RWPE1 (cell line): ENCODE data around the gene REPIN1.

ENCODE experiments used
- CTCF ChIA-PET: fragments of 350-600 bp; sonication (Branson Sonifier 250); formaldehyde crosslinking; extraction: SDS; loops from one replicate; lab custom pipeline; 2021; lab: Yijun Ruan, JAX
- POLR2A ChIA-PET: fragments of 400-600 bp; formaldehyde crosslinking; extraction: SDS; loops from one replicate; lab custom pipeline; 2020; ENCODE audit warnings: antibody characterized with exemption; ENCODE audit not compliant: low non-redundant PET; lab: Yijun Ruan, JAX
- DNase-seq: peaks from one replicate; pipeline ENCODE4 v3.0.0; 2012; ENCODE audit warnings: low spot score
- H3K27ac ChIP-seq: fragments of 450-650 bp; 2 replicates; pipeline ENCODE4 v1.5.1; 2017
- TF ChIP-seq, protein P1 (sequence below): fragments of 450-650 bp; conservative IDR thresholded peaks from 2 replicates; pipeline ENCODE4 v1.5.1; 2017; ENCODE audit warnings: low read depth, mild to moderate bottlenecking

REPIN1 gene

DNA sequence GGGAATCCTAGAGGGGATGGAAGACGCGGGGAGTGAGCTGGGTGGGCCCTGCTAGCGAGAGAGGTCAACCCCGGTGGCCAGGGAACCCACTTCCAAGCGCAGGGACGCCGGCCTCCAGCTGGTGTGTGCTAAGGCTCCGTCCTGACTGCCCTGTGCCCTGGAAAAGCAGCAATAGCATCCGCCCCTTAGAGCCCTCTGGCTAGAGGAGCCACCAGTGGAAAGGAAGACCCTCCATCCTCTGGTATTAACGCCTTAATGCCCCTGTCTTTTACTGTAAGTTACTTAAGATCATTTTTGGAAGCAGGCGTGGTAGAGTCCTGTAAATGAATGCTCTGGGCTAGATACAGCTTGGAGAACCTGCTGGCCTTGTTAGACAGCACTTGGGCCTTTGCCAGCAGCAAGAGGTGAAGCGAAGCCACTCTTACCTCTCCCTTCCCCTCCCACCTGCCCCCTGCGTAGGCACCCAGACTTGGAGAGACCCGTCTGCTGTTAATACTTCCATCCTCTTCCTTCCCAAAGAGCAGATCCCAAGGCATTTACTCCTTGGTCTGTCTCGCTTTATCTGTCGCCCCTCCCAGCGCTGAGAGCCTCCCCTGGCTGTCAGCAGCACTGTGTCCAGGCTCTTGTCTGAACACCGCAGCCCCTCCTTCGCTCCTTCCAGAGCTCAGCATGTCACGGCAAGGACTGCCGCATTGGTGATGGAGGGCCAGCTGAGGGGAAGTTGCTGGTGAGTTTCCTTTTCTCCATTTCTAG lies 4.6 kb downstream of the REPIN1 start:
- H3K27ac ChIP-seq, result no peak overlapping the region; the same call in 1 of the 2 replicates
- CTCF ChIA-PET, result no interaction called here
- TF ChIP-seq, protein P1, sequence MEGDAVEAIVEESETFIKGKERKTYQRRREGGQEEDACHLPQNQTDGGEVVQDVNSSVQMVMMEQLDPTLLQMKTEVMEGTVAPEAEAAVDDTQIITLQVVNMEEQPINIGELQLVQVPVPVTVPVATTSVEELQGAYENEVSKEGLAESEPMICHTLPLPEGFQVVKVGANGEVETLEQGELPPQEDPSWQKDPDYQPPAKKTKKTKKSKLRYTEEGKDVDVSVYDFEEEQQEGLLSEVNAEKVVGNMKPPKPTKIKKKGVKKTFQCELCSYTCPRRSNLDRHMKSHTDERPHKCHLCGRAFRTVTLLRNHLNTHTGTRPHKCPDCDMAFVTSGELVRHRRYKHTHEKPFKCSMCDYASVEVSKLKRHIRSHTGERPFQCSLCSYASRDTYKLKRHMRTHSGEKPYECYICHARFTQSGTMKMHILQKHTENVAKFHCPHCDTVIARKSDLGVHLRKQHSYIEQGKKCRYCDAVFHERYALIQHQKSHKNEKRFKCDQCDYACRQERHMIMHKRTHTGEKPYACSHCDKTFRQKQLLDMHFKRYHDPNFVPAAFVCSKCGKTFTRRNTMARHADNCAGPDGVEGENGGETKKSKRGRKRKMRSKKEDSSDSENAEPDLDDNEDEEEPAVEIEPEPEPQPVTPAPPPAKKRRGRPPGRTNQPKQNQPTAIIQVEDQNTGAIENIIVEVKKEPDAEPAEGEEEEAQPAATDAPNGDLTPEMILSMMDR, result no peak
- no peak for DNase-seq
- POLR2A ChIA-PET, result no interaction called here

DNA sequence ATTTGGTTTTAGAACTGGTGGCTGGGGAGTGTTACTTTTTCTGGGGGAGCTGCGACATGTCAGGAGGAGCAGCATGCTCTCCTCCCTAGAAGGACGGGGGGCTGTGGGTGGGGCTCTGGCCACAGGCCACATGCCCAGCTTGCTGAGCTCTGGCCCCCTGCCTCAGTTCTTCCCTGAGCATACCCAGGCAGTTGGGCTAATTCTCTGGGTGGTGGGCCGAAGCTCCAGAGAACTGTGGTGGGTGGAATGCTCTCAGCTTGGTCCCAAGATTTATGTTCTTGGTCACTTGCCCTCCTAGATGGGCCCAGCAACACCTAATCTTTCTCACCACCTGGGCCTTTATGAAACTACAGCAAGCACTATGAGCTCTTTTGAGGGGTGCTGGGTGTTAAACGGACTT lies 5.4 kb downstream of the REPIN1 start:
- TF ChIP-seq, protein P1, result no peak
- POLR2A ChIA-PET, result no interaction called here
- no peak for DNase-seq
- CTCF ChIA-PET, result interaction anchor here (0.8 kb wide), 1 partner anchor 18 kb away, joined by 4 read pairs; no protein-coding TSS in a partner anchor
- peak overlapping the region; percentile 8; the same call in 1 of the 2 replicates for H3K27ac ChIP-seq

DNA sequence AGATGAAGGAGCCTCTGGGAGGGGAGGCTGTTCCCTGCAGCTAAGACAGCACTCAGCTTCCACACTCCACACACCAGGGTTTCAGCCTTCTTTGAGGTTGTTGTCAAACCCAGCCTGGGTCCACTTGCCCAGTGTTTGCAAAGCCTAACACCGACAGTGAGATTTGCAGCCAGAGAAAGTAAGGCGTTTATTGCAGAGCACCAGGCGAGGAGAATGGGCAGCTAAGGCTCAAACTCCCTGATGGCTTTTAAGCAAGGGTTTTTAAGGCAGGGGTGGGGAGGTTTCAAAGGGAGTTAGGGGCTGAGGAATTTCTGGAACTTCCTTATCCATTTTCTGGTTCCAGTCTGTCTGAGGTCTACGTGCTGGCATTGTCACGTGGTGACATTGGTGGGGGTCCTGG lies 5.8 kb downstream of the REPIN1 start:
- CTCF ChIA-PET, result interaction anchor here (0.8 kb wide), 1 partner anchor 18 kb away, joined by 4 read pairs; no protein-coding TSS in a partner anchor
- TF ChIP-seq, protein P1, result no peak
- no peak for DNase-seq
- peak overlapping the region; percentile 8; the same call in 1 of the 2 replicates for H3K27ac ChIP-seq
- POLR2A ChIA-PET, result no interaction called here

DNA sequence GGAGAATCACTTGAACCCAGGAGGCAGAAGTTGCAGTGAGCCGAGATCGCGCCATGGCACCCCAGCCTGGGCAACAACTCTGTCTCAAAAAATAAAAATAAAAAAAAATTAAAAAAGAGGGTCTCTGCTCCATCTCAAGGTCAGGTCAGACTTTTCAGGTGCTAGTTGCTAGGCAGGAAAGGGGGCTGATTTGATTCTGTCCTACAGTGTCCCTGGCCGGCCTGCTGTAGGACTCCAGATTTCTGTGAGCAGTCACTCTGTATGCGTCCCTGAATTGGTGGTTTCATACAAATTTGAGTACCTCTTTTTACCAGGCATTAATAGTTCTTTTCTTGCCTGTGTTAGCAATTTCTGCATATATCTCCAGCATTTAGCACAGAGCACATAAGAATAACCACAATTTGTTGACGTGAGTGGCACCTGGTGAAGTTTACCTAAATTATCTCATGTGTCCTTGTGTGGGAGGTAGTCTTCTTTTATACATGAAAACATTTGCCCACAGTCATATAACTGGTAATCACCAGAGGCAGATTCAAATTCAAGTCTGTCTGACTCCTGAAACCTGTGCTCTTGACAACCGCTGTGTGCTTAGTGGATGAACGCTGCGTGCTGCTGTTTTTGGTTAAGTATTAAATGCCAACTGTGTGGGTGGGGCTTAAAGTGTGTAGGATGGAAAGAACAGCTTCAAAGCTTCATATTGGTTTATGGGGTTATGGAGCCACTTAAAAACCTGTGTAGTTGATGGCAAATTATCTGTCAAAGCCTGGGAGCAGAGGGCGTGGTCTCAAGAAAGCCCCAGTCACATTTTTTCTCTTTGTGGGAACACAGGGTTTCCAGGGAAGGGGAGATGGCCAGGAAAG lies 7.3 kb downstream of the REPIN1 start:
- POLR2A ChIA-PET, result no interaction called here
- no peak for DNase-seq
- TF ChIP-seq, protein P1, result no peak
- H3K27ac ChIP-seq, result 0 out of 2 replicates have a peak overlapping the region, but pooled peaks have one; percentile 3
- CTCF ChIA-PET, result no interaction called here

DNA sequence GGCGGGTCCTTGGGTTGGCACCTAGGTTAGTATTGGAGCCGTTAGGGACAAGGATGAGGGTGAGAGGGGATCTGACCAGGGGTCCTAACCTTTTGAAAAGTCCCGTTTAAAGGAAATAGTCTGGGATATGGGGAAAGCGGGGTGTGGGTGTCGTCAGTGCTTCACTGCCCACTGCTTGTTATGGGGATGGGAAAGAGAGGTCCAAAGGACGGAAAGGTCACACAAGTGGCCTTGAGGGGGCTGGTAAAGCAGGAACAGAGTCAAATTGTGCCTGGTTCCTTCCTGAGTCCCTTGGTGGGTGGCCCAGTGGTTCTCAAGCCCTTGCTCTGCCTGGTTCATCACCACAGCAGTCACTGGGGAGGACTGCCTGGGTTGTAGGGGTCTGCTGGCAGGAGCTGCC lies 7.9 kb downstream of the REPIN1 start:
- POLR2A ChIA-PET, result no interaction called here
- no peak for DNase-seq
- TF ChIP-seq, protein P1, result no peak
- CTCF ChIA-PET, result no interaction called here
- H3K27ac ChIP-seq, result no peak overlapping the region

DNA sequence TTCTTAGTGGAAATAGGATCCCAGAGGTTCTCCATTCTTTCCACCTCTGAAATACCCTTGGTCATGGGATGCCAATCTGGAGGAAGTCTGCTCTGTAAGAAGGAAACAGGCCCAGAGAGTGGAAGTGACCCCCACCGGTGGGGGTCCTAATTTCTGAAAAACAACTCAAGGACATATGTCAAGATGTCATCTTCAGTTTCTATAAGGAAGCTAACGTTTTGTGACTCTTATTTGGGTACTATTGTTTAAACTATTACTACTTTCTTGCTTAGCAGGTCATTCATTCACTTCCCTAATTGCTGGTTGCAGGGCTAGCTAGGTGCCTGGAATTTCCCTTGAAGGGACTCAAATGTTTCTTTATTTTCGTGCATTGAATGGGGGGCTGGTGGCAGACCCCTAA lies 8.6 kb downstream of the REPIN1 start:
- ChIA-PET POLR2A (no interaction called here), CTCF (no interaction called here)
- H3K27ac ChIP-seq, result no peak overlapping the region
- no peak for DNase-seq
- TF ChIP-seq, protein P1, result no peak
